G401.6 (cell line): ENCODE measurements around the gene MRPL2.

Source experiments
- FAIRE-seq: peaks from 2 replicates; lab custom pipeline; 2012; peaks lifted over from hg19 to GRCh38; lab: Jason Lieb, UNC

Gene MRPL2

DNA sequence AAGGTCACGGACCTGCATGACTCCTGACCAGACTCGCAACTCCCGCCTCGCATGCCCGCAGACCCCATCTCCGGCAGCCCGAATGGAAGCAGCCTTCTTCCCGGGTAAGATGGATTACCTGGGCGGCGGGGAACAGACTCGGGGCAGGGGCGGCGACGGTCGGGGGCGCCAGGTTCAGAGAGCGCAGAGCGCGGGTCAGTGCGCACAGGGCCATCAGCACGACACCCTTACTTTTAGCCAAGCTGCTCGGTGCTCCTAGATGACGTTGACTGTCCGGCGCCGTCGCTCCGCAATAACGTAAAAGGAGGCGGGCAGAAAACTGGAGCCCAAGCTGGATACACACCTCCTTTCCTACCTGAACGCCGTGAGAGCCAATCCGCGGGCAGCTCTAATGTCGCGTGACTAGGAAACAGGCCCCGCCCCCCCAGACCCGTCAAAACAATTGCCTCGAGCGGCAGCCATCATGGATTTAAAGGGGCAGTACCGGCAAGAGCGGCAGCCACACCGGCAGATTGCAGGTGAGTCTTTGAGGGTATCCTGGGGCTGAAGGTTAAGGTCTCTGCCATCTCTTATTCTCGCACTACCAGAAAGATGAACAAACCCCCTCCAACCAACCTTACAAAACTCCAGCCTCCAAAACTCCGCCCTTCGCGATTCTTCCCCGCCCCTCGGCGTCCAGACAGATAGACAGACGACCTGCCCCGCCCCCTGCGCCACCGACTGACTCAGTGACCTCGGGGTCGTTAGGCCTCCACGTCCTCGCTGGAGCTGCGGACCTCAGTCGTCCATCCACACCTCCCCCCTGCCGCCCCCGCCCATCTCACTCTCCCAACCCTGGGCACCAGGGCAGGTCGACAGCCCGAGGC is at the start of gene MRPL2, which contains the start of gene KLC4:
TSS of gene MRPL2 (minus strand) at position 267 of the 866 bp plus-strand sequence. CDS start at position 214, 53 bp downstream.
TSS of gene KLC4 (plus strand) at position 464 of the 866 bp plus-strand sequence. CDS start 1,705 bp downstream, outside the sequence.
- peak; percentile 90 for FAIRE-seq

DNA sequence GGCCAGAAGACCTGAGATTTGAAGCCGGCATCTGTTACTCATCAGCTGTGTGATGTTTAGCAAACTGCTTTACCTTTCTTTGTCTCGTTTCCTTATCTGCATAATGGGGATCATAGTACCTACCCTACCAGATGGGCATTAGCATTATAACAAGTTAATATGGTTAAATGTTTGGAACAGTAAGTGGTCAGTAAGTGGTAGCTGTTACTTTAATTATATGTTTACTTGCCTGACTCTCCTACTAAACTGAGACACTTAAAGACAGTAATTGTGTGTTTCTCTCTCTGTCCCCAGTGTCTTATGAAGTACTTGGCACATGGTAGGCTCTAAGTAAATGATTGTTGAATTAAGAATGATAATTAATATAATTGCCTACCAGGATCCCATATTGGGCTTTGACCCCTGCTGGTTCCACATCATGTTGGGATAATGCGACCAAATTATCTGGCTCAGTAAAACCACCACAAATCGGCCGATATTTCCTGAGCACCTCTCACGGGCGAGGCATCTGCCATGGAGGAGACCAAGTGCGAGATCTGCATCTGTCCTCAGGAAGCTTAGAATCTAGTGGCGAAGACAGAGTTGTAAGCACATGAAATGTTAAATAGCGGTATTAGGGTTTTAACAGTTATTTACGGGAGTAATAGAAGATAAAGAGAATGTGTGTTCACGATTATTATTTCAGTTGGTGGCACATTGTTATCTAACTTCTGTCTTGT is 48.3 kb upstream of the MRPL2 start:
- FAIRE-seq: peak; percentile 19

DNA sequence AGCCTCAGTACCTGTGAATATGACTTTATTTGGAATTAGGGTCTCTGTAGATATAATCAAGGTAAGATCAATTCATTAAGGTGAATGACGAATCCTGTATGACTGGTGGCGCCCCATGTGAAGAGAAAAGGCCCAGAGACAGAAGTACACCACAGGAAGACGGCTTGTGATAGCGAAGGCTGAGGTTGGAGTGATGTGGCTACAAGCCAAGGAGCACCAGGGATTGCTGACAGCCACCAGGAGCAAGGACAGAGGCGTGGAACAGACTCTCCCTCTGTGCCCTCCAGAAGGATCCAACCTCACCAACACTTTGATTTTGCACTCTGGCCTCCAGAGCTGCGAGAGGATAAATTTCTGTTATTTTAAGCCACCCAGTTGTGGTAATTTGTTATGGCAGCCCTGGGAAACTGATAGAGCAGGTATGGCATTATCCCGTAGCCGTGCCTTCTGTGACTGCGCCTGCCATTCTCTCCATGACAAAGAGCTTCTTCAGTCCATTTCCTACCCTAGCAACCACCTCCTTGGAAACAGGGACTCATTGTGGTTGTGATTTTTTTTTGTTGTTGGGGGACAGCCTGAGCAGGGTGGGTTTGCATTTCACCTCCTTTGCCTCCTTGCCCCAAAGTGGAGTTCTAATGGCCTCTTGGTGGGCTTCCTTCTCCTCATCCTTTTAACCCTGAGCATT is 46.4 kb upstream of the MRPL2 start:
- FAIRE-seq: no peak

DNA sequence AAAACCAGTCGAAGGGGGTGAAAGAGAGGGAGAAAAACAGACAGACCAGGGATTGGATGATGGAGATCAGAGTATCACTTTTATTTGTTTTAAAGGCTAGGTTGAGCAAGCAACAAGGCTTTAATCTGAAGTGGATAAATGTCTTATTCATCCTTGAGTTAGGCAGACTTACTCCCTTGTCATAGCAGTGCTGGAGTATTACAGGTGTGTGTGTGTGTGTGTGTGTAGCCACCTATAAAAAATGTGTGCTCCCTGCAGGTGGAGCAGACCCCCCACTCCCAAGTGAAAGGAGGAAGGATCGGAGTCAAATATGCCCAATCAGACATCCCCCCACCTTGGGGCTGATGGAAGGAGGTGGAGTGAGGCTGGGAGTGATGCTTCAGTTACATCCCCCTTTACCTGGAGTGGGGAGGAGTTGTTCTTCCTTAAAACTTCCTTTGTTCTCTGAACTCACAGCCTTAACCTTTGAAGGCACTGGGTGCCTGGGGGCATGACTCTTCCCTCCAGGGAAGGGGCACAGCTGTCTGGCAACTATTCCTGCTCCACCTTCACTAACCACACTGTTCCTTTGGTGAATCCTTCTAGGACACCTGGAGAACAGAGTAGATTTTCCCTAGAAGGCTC is 44.1 kb upstream of the MRPL2 start:
- FAIRE-seq: no peak

DNA sequence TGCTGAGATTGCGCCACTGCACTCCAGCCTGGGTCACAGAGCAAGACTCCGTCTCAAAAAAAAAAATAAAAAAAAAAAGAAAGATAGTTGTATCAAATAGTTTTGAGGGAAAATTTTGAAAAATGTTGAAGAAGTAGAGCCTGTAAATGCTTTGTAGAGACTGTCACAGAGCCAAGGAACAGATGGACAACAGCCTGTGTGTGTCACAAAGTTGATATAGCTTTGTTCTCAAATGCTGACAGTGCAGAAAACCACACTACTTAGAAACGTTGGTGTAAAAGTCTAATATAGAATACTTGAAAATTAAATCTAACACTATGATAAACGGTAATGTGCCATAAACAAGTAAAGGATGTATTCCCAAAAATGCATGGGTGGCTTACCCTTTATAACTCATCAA is 42.3 kb upstream of the MRPL2 start:
- peak; percentile 50 for FAIRE-seq

DNA sequence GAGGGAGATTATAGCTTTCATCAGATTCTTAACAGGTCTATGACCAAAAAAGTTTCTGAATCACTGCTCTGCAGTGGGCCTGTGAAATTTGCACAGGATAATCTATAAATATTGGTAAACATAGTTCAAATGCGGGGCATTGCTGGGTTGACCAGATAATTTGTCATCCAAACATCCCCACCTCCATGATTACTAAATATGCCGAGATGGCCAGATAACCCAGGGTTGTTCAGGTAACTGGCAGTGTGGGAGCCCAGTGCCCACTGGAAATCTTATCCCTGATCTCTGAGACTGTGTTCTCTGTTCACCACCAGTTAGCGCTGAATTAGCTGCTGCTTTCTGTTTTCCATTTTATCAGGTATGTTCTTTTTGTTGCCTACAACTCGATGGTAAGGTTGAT is 38.3 kb upstream of the MRPL2 start:
- no peak for FAIRE-seq

DNA sequence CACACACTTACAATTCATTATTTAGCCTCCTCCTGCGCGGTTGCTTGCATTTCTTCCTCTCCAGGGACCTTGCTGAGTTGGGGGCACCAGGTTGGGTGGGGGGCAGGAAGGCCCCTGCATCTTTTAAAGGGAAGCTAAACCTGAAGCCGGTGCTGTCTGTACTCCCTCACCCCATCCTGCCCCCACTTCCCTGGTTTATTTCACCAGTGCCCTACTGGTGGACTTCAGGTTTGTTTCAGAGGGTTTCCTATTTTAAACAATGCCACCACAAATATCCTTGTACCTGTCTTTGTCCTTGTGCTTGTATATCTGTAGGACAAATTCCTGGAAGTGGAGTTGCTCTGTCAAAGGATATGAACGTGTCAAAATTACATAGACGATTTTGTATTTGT is 37.9 kb upstream of the MRPL2 start:
- FAIRE-seq: no peak

DNA sequence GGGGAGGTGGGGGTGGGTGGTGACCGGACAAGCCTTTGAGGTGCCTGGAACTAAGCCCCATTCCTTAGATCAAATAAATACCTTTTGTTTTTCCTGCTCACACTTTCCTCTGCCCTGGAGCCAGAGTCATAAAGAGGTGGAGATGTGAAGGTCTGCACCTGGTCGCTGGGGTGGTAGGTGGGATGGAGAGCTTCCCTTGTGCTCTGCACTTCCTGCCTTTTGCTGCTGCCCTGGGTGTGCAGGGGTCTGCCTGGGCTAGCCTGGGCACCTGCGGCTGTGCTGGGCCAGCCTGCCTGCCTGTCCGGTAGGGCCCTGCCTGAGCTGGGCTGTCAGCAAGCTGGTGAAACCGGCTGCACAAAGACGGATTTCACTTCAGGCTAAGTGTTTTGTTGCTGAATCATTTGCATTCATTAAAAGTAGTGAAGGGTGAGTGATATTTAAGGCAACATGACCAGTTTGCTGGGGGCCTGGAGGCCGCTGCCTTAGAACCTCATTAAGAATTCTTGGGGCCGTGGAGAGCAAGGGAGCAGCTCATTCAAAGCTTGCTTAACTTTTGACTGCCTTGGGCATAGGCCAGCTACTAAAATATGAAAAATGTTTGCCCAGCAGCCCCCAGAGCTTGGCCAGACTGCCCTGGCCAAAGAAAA is 37.3 kb upstream of the MRPL2 start:
- FAIRE-seq: peak; percentile 92

DNA sequence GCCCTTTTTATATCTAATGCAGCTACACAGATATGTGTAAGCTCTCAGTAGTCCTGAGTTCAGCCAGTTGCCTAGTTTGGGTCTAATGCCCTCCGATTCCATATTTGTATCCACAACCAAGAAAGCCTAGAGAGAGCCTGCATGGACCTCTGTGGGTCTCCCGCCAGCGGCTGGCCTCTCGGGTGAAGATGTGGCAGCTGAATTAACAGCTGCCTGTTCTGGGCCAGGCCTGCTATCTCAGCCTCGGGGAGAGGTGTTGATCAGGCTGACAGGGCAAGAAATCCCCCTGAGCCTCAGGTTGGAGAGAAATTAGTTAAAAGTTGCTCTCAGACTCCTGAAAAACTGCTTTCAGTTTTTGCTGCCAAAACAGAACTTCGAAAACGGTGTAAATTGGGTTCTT is 36.7 kb upstream of the MRPL2 start:
- FAIRE-seq: no peak

DNA sequence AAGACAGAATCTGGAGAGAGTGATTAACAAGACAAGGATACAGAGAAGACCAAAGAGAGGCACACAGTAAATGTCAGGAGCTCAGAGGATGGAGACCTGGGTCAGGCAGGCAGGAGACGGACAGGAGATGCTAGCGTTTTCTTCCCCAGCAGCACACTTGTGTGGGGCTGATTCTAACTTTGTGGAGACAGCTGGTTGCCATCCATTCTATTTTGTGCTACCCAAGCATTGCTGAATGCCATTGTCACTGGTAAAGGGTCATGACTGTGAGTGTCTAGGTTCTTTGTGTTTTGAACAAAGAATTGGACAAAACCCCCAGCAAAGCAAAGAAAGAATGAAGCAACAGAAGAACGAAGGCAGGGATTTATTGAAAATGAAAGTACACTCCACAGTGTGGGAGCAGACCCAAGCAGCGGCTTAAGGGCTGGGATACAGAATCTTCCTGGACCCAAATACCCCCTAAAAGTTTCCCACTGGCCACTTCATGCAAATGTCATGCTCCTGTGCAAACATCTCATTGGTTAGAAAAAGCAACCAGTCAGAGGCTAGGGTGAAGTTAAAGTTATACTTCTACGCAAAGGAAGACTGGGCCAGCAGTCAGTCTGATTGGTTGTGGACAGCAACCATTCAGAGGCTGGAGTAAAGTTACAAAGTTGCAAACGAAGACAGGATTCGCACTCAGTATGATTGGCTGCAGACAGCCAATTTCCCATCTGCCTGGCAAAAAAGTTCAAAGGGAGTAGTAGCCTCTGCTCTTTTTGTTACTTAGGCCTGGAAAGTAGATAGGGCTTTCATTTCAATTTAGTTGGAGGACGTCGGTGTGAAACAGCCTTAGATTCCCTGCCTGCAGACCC is 34.4 kb upstream of the MRPL2 start:
- FAIRE-seq: peak; percentile 98

DNA sequence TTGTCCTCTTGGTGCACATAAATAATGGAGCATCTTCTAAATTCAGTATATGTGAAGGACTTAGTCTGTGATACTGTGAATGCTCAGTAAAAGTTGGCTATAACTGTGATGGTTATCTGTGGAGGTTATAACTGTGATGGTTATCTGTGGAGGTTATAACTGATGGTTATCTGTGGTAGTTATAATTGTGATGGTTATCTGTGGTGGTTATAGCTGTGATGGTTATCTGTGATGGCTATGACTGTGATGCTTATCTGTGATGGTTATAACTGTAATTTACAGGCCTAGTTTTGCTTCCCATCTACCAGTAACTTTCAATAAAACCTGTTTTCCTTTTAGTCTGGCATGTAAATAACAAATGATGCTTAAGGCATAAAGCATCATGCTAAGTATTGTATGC is 33.4 kb upstream of the MRPL2 start:
- FAIRE-seq: no peak

DNA sequence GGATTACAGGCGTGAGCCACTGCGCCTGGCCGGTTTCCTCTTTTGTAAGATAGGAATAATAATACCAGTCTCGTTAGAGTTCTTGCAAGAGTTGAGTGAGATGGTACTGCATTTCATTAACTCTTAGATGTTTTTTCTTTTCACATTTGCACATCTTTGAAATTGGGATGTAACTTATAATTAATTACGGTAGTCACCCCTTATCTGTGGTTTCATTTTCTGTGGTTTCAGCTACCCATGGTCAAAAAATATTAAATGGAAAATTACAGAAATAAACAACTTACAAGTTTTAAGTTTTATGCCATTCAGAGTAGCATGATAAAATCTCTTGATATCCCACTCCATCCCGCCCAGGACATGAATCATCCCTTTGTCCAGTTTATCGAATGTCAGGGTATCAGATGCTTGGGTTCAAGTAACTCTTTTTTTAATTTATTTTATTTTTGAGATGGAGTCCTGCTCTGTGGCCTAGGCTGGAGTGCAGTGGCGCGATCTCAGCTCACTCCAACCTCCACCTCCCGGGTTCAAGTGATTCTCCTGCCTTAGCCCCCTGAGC is 32.3 kb upstream of the MRPL2 start:
- no peak for FAIRE-seq

DNA sequence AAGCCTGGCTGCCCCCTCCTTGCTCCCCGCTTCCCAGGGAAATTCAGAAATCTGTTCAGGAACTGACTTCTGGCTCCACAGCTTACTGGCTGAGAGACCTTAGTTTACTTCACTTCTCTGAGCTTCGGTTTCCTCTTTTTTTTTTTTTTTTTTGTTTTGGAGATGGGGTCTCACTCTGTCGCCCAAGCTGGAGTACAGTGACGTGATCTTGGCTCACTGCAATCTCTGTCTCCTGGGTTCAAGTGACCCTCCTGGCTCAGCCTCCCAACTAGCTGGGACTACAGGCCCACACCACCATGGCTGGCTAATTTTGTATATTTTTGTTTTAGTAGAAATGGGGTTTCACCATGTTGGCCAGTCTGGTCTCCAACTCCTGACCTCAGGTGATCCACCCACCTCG is 31.8 kb upstream of the MRPL2 start:
- FAIRE-seq: no peak

DNA sequence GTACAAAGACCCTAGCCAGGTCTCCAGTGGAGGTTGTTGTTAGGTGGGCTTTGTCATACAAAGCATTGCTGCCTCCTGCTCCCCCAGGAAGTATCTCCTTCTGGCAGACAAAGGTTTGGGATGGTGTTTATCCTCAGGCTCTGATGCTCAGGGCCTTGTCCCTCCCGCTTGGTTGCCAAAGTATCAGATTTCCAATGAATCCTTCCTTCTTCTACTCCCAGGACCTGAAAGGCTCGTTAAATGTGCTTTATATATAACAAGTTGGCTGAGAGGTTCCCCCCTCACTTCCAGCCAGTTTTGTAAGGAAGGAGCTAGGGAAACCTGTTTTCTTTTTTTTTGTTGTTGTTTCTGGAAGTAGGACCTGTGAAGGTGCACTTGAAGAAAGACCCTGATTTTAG is 31.3 kb upstream of the MRPL2 start:
- FAIRE-seq: peak; percentile 52

DNA sequence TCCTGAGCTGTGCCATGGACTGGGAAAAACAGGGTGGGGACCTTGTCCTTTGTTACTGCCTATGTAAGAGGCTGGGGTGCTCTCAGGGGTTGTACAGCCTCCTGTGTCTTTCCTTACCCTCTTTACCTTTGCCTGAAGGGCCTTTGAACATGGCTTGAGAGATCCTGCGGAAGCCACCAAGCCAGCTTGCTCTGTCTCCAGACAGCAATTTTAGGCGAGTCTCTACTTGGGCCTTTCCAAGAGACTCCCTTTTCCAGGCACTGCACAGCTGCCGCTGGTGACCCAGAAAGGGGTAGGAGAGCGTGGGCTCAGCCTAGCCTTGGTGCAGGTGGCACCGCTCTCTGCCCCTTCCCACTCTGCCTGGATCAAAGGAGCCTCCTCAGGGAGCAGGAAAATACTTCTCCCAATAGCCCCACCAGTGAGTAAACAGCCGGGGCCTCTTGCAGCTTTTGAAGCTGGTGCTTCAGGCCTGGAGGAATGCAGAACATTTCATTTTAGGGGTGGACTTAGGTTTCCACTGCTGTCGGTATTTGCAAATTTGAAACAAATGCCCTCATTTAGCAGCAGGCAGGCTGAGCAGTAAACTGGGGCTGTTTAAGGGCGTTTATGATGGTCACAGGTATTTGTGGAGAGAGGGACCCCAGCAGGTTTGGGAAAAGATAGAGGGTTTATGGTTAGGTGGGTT is 30.8 kb upstream of the MRPL2 start:
- FAIRE-seq: peak; percentile 79

DNA sequence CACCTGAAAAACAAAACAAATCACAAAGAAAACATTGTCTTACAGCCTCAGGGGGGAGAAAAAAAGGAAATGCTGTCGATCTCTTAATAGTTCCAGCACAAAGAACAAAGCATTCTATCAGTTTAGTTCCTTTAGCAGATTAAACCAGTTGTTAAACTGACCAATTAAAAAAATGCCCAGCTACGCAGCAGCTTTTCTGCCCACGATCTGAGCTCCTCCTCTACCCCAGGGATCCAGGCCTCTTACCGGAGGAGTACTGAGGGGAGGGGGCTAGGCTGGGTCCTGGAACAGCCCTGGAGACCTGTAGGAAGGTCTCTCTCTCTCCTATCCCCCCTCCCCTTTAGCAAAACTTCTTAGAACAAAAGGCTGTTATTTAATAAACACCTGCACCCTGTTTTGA is 30.2 kb upstream of the MRPL2 start:
- peak; percentile 77 for FAIRE-seq

DNA sequence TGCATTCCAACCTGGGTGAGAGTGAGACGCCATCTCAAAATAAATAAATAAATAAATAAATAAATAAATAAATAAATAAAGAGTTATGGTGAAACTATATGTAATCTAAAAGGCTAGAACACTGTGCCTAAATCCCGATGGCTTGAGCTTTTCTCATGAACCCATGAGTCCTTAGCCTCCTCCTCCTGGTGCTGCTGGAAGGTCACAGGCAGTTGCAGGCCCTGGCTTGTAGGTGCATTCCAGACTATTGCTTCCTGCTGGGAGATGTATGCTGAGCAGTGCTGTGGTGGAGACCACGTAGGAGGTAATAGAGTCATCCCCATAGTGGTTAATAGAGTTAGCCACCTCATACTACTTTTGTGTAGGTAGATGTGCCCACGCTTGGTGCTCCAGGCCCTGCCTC is 29.4 kb upstream of the MRPL2 start:
- peak; percentile 63 for FAIRE-seq

DNA sequence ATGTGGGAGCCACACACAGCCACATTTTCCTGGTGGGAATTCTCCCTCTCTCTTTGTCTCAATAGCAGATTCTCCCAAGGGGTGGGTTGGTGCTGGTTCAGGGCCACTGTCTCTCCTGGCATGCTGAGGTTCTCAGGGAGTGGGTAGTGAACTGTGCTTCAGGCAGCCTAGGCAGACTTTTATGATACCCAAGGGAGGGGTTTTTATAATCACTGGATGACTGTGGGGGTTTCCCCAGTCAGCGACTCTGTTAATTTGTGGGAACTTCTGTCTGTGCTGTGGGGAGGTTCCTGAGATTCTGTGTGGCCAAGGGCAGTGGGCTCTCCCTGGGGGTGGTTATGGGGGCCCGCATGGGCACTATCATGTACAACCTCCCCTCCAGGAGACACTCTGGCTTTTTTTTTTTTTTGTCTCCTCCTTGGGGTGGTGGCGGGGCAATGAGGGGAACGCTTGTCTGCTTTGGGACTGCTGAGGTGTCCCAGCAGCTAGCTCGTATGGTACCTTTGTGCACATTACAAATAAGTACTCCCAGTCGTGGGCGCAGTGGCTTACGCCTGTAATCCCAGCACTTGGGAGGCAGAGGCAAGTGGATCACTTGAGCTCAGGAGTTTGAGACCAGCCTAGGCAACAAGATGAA is 26.9 kb upstream of the MRPL2 start:
- FAIRE-seq: no peak
